Left renal cortex interstitium (tissue), 4 donors: ENCODE measurements around the gene WNK3. TPM values are rescaled to one million over a fixed set of nuclear protein-coding genes. Genes with fewer than 3 reads are reported as not detected.

ENCODE experiments used
- DNase-seq, 4 donors: peaks; one replicate each; pipeline ENCODE4 v3.0.0-alpha.2; 2013; ENCODE audit warnings: low read depth in 4 of 4, low spot score in 2 of 4, missing footprints in 1 of 4
- polyA plus RNA-seq, 4 donors: library from polyadenylated mRNA; unstranded; fragments of 120-200 nt; gene quantifications; one replicate each; pipeline ENCODE4 v1.2.1, GENCODE V29; 2013; ENCODE audit not compliant: insufficient read length in 4 of 4

Gene WNK3
- polyA plus RNA-seq, 4 donors: 3.7 to 6.4 (median 5.1) TPM

DNA sequence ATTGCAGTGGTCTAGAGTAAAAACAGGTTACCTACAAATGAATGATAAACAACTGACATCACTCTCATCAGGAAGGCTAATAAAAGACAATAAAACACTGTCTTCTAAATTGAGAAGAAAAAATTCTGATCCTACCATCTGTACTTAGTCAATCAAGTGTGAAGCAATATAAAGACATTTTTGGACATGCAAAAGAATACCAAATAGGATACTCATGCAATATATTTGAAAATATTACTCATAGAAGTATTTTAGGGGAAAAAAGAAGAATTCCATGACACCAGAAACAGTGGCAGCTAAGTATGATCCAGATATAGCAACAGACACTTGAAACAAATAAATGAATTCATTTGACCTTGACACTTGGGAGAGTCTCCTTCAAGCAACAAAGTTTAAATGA is 111.0 kb downstream of the WNK3 start:
- DNase-seq: no peak

DNA sequence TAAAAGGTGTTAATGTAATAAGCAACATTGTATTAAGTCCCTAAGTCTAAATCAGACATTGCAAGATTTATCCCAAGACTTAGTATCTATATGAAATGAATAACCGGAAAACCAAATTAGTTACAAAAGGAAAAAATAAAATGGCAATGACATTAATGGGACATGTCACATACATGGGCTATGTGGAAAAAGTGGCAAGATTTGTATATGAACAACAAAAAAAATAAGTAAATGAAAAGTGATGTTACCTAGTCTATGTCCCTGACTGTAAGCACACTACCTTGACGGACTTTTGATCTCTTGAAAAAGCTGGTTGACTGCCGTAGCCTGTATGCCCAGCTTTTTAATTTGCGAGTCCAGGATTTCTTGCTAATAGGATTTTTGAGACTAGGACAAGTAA is 119.3 kb downstream of the WNK3 start:
- no peak for DNase-seq

DNA sequence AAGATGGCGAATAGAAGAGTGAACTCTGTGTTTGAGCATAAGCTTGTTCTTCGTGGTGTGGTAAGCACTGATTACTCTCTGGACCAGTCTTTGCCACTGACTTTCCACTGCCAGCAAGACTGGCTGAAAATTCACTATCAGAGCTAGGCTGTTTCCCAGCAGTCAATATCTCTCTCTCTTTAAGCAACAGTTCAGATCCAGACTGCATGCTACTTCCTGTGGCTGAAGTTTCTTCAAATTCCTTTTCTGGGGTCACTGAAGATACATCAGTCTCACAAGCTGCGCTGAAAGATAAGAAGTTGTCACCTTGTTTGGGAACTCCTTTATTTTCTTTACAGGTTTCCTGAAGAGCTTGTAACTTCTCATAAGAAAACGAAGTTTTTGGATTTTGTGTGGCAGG is 120.8 kb downstream of the WNK3 start:
- DNase-seq: no peak

DNA sequence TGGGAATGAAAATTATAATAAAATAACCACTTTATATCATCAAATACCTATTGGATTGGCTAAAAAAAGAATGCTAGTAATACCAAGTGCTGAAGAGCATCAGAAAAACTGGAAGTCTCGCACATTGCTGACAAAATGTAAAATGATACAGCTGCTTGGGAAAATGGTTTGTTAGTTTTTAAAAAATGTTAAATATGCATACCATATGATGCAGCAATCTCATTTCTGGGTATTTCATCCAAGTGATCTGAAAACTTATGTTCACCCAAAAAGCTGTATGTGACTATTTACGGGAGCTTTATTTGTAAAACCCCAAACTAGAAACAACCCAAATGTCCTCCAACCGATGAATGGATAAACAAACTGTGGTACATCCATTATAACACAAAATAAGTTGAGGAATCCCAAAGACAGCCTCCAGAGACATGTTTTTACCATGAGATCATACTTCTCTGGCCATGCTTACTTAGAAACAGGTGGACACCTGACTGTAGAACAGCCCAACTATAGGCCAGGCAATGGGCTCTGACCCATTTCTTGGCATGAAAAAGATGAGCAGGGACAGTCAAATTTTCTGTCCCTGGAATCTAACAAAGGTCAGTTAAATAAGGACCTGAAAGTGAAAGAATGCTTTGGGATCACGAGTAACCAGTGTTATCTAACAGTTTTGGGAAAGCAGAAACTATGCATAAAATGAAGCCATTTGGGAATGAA is 127.3 kb downstream of the WNK3 start:
- DNase-seq: no peak

DNA sequence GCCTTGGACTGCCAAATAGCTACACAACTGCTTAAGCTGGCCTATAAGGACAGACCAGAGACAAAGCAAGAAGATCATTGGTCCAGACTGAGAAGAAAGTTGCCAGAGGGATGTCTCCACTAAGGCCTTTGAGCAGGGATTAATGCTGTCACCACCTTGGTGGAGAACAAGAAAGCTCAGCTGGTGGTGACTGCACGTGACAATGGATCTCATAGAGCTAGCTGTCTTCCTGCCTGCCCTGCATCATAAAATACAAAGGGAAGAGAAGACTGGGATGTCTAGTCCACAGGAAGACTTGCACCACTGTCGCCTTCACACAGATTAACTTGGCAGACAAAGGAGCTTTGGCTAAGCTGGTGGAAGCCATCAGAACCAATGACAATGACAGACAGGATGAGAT is 134.3 kb downstream of the WNK3 start:
- DNase-seq: no peak

DNA sequence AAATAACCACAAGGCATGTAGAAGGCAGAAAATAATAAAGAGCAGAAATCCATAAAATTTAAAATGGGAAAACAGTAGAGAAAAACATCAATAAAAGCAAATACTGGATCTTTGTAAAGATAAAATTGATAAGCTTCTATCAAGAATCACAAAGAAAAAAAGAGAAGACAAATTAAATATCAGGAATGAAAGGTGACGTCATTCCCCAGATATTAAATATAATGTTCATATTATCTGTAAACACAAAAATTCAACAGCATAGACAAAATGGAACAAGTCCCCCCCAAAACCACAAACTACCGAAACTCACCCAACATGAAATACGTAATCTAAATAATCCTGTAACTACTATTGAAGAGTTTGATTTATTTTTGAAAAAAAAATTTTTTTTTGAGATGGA is 144.2 kb downstream of the WNK3 start:
- no peak for DNase-seq

DNA sequence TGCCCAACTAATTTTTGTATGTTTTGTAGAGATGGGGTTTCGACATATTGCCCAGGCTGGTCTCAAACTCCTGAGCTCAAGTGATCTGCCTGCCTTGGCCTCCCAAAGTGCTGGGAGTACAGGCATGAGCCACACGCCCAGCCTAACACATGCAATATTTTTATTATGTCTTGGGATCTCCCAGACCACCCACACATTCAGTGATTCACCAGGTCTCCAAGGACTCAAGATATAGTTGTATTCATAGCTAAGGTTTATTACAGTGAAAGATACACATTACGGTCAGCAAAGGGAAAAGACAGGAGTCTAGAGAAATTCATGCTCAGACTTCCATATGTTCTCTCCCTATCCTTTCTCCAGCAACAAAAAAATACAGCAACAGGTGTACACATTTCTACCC is 149.3 kb downstream of the WNK3 start:
- DNase-seq: no peak

DNA sequence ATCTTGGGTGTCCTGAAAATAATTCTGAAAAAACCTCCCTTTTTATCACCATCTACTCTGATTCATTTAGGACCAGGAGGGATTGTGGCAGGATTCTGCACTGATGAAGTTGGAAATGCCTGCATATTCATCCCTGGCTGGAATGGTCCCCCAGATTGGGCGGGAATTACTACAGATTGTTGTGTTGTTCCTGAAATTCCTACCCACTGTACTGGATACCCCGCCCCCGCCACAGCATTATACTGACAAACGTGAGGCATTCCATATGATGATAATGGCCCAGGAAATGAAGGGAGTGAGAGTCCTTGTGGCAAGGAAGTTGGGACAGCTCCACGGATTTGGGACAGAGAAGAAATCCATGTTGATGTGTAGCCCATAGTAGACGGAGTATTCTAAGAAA is 159.6 kb downstream of the WNK3 start:
- DNase-seq: no peak

DNA sequence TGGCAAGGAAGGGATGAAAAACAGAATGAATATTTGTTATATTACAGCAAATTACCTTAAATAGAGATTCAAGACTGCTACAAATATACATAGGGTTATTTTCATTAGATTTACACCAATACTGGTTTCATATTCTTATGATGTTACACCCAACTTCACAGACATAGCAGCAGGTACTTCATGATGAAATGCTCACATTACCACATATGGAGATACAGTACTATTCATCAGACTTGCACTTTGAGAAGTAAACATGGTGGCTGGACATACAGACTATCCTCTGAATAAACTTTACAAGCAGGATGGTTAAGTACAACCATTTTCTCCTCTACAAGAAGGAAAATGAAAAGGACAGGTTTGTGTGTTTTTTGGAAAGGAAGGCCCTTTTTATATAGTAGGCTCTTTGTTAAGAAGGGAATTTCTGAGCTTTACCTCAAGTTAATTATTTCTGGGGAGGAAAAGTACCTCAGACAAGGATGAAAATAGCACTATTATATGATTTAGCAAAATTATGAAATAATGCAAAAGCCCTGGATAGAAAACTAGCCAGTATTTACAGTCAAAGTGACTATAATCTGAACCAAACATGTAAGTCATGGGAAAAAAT is 162.8 kb downstream of the WNK3 start:
- DNase-seq: no peak

DNA sequence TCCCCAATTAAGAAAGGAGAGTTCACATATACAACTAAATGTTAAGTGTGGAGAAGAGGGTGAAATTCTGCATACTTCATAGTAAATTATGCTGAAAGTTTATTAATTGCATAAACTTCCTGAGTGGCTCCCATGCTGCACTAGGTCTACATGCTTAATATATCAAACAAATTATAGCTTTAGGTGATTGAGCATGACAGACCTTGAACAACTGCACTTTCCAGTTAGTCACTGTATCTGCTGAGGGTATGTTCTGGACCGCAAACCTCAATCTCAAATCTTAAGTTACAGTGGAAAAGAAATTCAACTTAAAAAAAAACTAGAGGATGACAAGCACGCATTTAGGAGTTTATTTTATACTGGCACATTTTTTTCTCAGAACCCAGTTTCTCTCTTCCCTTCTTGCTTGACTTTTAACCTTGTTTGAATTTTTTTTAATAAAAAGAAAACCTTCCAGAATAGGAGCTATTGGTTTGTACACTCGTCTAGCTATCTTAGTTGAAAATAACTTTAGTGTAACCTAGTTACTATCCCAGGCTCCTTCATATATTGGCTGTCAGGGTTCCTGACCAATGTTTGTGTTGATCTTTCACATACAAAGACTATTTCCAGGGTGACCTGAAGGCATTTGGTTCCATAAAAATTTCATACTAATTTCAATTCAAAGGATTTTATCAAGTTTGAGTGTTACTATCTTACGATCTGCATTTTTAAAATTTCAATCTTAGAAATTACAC is 164.6 kb downstream of the WNK3 start:
- no peak for DNase-seq

DNA sequence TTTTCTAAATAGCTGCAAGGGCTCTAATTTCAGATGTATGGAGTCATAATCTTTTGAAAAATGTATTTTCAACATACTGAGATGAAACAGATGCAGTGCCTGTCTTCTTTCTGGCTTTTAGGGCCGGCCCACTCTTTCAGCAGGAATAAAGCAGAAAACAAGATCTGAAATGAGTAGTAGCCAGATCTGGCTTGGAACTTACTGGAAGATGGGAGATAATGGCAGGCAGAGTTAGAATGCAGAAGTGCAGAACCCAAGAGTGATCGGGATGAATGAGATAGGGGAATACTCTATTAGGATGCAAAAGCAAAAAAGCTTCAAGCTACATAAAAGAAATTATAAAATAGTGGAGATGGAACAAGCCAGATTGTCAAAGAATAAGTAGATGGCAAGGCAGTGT is 173.4 kb downstream of the WNK3 start:
- no peak for DNase-seq

DNA sequence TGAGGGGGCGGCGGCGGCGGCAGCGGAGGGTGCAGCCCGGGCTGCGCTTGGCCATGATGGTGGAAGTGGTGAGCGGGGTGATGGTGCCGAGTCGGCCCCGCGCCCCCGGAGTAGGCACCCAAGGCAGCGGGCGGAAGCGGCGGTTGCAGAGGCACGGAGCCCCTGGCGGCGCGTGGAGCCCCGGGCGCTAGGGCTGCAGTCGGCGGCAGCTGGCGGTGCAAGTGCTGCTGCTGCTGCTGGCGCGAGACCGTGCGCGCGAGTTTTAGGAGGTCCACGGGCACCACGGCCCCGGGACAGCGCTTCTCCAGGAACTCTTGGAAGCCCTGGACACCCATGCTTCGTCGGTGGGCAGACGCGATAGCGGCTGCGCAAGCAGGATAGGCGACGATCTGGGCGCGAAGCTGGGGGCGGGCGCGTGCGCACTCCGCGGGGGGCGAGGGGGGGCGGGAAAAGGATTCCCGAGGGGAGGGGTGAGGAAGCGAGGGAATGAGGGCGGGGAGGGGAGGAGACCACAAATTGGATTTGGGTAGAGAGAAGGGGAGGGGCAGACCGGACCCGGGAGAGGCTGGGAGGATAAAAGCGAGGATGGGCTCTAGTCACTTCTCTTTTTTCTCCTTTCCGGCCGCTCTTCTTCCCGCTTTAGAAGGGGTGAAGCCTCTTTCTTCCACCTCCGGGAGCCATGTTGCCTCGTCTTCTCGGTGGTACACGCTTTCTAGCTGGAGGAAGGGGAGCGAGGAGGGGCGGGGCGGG is 174.8 kb downstream of the WNK3 start, which contains the start of gene FAM120C:
Gene FAM120C (minus strand): TSS at position 391 of the 750 bp plus-strand sequence. CDS start 56 bp downstream, at position 335.
- peak; percentile 53 to 66 (median 60) for DNase-seq

DNA sequence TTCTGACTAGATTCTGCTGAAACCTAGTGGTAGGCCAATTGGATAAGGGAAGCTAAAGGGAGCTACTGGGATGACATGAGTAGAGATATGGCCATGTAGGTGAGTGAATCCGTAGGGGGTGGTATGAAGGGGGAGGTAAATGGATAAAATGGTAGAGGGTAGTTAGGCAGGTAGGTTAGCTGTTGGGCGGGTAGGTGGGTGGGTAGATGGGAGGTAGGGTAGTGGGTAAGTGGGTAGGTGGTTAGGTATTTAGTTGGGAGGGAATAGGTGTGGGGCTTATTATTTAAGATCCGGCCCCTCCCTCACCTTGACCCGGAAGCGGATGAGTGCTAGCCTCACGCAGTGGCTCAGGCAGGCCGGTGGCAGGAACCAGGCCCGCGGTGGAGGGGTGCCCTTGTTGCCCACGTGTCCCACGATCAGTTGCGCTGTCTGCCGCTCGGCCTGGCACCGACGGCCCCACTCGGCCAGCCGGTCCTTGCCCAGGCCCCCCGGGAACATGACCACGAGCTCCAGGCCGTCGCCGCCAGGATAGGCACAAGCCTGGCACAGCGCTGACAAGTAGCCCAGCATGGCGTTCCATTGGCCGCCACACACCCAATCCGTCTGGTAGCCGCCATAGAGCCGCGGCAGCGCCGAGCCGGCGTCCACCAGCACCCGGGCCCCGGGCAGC is 175.5 kb downstream of the WNK3 start:
- DNase-seq: no peak

DNA sequence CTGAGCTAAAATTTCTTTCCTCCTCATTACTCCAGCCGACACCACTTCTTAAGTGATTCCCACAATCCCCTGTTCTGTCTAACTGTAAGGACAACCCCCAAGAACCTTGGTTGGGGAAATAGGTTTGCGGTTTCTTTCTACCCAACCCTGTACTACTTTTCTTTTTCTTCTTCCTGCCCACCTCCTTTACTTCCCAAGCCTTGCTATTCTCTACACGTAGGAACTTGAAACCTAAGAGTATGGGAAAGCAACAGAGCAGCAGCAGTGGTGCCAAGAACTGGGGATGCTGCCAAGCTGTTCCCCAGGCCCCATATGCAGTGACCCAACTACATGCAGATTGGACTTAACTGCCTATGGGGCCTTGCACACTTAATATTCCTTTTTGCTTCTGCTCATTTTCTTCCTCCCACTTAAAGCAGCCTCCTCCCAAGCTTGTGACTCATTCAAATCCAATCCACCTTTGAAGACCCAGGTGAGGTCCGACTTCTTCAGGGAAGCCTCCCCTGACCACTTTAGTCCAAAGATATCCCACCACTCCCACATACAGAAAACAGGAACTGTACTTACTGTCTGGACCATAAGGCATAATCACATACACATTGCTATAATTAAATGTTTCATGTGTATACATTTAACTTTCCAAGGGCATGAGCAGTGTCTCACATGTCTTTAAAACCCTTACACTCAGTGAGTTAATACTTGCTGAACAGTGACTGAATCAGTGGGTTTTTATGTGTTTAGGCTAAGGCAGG is 176.5 kb downstream of the WNK3 start:
- DNase-seq: no peak

DNA sequence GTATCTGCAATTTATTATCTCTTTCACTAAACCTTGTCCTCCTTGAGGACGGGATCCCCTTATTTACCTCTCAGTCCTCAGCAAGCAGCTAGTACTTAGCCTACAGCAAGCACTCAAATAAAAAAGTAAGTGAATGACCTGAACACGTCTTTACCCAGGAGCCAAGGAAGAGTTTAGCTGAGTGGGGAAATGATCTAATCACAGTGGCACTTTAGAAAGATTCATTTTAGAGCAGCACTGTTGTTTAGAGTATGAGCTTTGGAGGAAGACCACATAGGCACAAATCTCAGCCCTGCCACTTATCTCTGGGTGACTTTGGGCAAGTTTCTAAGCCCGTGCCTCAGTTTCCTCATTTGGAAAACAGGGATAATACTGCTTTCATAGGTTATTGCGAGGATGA is 177.4 kb downstream of the WNK3 start:
- no peak for DNase-seq

DNA sequence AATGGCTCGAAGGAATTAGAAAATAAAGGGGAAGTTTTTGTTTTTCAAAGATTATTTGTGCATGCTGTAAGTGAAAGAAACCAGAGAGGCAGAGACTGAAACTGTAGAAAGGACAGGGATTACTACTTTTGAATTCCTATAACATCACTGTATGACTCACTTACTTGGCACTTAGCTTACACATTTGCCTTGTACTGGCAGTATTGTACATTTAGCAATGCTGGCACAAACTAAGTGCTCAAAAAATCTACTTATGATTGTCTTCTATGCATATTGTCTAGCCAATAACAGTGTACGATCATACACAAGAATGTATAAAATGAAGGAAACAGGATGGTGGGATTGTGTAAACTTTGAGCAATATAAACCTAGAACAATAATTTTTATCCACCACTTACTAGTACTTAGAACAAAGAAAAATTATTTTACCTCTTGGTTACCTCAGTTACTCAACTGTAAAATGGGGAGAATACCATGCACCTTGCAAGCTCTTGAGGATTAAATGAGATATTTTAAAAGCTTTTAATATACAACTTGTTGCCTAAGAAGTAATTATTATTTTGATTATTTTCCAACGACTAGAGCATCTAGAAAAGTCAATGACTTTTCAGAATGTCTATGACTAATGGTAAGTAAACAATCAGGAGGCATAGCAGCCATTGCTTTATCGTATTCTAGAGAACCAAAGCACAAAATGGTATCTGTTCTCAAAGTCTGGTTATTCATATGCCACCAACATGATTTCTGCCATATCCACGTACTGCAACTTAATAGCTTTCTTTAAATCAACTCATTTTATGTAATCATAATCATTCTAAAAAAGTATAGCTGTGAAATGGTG is 179.5 kb downstream of the WNK3 start:
- no peak for DNase-seq

DNA sequence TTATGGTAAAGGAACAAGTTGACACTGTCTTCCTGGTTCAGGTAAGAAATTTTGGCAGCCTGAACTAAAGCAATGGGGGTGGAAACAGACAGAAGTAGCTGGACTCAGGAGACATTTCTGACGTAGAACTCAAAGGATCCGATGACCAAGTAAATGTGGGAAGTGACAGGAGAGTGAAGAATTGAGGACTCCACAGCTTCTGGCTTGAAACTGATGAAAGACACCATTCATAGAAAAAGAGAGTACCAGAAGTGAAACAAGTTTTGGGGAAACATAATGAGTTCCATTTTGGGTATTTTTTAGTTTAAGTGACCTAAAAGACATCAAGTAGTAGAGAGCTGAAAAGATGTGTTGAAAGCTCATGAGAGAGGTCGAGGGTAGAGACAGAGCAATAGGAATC is 180.5 kb downstream of the WNK3 start:
- no peak for DNase-seq

DNA sequence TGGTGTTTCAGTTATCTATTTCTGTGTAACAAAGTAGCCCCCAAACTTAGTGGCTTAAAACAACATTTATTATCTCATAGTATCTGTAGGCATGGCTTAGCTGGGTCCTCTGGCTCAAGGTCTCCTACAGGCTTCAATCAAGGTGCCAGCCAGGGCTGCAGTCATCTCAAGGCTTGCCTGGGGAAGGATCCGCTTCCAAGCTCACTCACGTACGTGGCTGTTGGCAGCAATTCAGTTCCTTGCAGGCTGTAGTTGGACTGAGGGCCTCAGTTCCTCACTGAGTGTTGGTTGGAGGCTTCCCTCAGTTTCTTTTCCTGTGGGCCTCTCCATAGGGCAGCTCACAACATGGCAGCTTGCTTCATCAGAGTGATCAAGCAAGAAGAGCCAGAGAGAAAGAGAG is 184.1 kb downstream of the WNK3 start:
- DNase-seq: no peak

DNA sequence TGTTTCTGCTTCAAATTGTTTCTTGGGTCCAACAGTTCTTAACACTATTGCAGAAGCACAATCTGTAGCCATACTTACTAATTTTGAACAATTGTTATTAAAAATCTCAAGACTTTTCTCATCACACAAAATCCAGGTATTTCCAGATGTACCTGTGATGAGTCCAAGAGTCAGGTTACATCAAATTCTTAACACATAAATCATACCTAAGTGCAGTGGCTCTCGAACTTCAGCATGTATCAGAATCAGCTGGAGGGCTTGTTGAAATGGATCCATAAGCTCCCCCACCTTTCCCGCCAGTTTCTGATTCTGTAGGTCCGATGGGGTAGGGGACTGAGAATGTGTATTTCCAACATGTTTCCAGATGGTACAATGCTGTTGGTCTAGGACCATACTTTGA is 185.4 kb downstream of the WNK3 start:
- no peak for DNase-seq
